Measurements from ENCODE around the gene DNAH14.

DNA sequence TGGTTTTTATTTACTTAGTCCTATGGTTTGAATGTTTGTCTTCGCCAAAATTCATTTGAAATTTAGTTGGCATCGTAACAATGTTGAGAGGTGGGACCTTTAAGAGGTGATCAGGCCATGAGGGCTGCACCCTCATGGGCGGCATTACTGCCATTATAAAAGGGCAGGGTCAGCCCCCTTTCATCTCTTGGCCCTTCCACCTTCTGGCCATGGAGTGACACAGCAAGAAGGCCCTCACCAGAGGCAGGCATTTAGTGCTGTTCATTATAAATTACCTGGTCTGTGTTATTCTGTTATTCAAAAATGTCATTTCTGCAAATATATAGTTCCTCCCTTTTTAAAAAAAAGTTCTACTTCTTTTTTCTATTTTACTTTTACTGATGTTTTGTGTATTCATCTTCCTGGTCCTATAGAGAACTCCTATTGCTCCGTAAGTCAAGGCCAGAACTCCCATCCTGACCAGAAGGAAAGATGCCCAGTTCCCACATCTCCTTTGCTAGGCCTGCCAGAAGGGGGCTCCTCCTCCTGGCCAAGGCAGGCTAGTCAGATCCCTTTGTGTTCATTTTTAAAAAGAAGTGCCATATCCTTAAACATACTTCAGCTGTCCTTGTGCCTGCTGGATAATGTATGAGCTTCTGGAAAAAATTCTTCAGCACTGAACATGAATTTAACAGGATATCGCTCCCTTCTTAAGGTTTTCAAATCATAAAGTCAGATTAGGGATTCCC lies 508.4 kb downstream of the DNAH14 start:
- TF ChIP-seq, protein P1, sequence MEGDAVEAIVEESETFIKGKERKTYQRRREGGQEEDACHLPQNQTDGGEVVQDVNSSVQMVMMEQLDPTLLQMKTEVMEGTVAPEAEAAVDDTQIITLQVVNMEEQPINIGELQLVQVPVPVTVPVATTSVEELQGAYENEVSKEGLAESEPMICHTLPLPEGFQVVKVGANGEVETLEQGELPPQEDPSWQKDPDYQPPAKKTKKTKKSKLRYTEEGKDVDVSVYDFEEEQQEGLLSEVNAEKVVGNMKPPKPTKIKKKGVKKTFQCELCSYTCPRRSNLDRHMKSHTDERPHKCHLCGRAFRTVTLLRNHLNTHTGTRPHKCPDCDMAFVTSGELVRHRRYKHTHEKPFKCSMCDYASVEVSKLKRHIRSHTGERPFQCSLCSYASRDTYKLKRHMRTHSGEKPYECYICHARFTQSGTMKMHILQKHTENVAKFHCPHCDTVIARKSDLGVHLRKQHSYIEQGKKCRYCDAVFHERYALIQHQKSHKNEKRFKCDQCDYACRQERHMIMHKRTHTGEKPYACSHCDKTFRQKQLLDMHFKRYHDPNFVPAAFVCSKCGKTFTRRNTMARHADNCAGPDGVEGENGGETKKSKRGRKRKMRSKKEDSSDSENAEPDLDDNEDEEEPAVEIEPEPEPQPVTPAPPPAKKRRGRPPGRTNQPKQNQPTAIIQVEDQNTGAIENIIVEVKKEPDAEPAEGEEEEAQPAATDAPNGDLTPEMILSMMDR (IDR thresholded peaks at IDR 0.05) = peak; percentile 17 to 56 (median 25)
- TF ChIP-seq POLR2A (IDR thresholded peaks at IDR 0.05) (no peak), POLR2AphosphoS5 (IDR thresholded peaks at IDR 0.05) (no peak)
